ENCODE measurements around the gene TRAPPC14. TPM values are rescaled to one million over a fixed set of nuclear protein-coding genes. Genes with fewer than 3 reads are reported as not detected.

Gene TRAPPC14
- total RNA-seq, 1 experiment from 2014 or later = 23.4 TPM

DNA sequence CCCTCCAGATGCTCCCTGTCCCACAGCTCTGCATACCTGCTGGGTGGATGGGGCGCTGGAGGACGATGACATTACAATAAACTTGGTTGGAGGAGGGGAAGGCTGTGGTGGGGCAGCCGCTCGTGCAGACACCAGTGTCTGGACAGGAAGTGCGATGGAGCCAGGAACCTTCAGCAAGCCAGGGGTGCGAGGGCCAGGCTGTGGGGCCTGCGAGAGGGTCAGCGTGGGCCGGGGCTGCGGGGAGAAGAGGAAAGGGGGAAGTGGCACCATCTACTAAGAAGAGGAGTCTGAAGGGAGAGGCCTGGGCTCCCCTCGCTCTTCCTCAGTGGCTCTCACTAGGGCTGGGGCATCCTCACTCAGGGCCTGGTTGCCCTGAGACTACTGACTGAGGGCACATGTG lies 50.6 kb downstream of the TRAPPC14 start:
- Histone ChIP-seq H3K4me1 (replicated peaks; ENCODE audit: insufficient read depth) (no peaks in the 10 kb centered on the region), H3F3A (ENCODE audit: insufficient read depth, low read depth) (no peaks in the 10 kb centered on the region; the same call in 1 of the 2 replicates), H3K27ac (no peak overlapping the region), H3K4me2 (no peak overlapping the region), H3K9me2 (ENCODE audit: insufficient read depth) (no peaks in the 10 kb centered on the region), H3K36me3 (ENCODE audit: low read depth) (peaks cover 4% of the 10 kb centered on the region), H4K20me1 (ENCODE audit: insufficient read depth) (no peaks in the 10 kb centered on the region), H3K4me3 (no peak overlapping the region), H3K27me3 (ENCODE audit: insufficient read depth, low read depth) (no peaks in the 10 kb centered on the region), H3K9me3 (ENCODE audit: insufficient read depth, low read depth) (no peaks in the 10 kb centered on the region), H3K79me2 (ENCODE audit: low read depth) (no peaks in the 10 kb centered on the region), H2AFZ (no peak overlapping the region)
- intact Hi-C loops (cut with micrococcal nuclease; ENCODE audit: unreplicated experiment) = no loop called here
- no peak for DNase-seq
- no TSS peak for BruUV-seq (replicated peaks)
- POLR2A ChIA-PET (ENCODE audit: unreplicated experiment) = no interaction called here
- CTCF ChIA-PET = no interaction called here
- TF ChIP-seq, protein P1, sequence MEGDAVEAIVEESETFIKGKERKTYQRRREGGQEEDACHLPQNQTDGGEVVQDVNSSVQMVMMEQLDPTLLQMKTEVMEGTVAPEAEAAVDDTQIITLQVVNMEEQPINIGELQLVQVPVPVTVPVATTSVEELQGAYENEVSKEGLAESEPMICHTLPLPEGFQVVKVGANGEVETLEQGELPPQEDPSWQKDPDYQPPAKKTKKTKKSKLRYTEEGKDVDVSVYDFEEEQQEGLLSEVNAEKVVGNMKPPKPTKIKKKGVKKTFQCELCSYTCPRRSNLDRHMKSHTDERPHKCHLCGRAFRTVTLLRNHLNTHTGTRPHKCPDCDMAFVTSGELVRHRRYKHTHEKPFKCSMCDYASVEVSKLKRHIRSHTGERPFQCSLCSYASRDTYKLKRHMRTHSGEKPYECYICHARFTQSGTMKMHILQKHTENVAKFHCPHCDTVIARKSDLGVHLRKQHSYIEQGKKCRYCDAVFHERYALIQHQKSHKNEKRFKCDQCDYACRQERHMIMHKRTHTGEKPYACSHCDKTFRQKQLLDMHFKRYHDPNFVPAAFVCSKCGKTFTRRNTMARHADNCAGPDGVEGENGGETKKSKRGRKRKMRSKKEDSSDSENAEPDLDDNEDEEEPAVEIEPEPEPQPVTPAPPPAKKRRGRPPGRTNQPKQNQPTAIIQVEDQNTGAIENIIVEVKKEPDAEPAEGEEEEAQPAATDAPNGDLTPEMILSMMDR (conservative IDR thresholded peaks at IDR 0.05) = no peak
- TF ChIP-seq EZH2 (IDR thresholded peaks at IDR 0.05; ENCODE audit: low read depth) = no peak

DNA sequence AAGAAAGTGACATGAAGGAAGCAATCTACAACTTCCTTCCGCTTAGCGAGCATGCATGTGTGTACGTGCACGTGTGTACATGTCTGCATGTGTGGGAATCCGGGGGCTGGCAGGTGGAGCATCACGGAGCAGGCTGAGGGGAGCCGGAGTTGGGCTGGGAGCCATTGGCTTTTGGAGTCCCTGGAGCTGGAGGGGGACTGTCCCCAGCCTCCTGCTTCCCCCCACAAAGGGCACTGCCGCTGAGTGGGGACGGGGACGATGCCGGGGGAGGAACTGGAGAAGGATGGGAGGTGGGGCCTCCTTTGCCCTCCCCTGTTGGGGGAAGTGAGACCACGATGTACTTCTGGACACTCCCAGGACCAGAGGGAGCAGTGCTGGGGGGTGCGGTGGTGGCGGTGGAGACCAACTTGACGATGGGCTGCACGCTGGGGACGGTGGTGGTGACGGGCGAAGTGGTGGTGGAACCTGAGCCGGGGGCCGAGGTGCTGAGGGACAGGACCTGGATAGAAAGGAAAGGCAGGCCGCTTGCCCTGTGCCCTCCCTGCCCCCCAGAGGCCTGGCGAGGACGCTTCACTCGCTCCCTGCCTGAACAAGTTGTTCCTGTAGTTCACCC lies 51.3 kb downstream of the TRAPPC14 start:
- TSS peak; percentile 89 for BruUV-seq (replicated peaks)
- H3K4me2 ChIP-seq = no peak overlapping the region
- POLR2A ChIA-PET (ENCODE audit: unreplicated experiment) = no interaction called here
- no peak overlapping the region for H2AFZ ChIP-seq
- peaks cover 4% of the 10 kb centered on the region; the same call in 1 of the 2 replicates for H3K79me2 ChIP-seq (ENCODE audit: low read depth)
- H3K4me1 ChIP-seq (replicated peaks; ENCODE audit: insufficient read depth) = peaks cover 6% of the 10 kb centered on the region
- intact Hi-C loops (cut with micrococcal nuclease; ENCODE audit: unreplicated experiment) = no loop called here
- CTCF ChIA-PET = no interaction called here
- H3F3A ChIP-seq (ENCODE audit: insufficient read depth, low read depth) = peaks cover under 1% of the 10 kb centered on the region; the same call in 1 of the 2 replicates
- H3K4me3 ChIP-seq = no peak overlapping the region
- no peaks in the 10 kb centered on the region for H3K9me3 ChIP-seq (ENCODE audit: insufficient read depth, low read depth)
- peaks cover 4% of the 10 kb centered on the region for H3K36me3 ChIP-seq (ENCODE audit: low read depth)
- no peaks in the 10 kb centered on the region for H3K27me3 ChIP-seq (ENCODE audit: insufficient read depth, low read depth)
- H3K9me2 ChIP-seq (ENCODE audit: insufficient read depth) = no peaks in the 10 kb centered on the region
- H4K20me1 ChIP-seq (ENCODE audit: insufficient read depth) = no peaks in the 10 kb centered on the region
- H3K27ac ChIP-seq = no peak overlapping the region
- no peak for TF ChIP-seq EZH2 (IDR thresholded peaks at IDR 0.05; ENCODE audit: low read depth)
- TF ChIP-seq, protein P1 (conservative IDR thresholded peaks at IDR 0.05) = no peak
- no peak for DNase-seq

DNA sequence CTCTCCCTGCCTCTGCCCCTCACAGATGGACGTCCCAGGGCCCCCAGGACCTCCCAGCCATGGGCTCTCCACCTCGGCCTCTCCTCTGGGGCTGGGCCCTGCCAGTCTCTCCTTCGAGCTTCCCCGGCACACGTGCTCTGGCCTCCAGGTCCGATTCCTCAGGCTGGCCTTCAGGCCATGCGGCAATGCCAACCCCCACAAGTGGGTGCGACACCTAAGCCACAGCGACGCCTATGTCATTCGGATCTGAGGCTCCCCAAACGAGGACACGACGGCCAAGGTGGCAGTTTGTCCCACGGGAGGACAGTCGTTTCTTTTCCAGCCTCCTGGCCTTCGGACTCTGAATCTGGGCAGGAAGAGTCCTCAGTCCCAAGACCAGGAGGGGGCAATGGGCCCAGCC lies 51.9 kb downstream of the TRAPPC14 start:
- Histone ChIP-seq H2AFZ (no peak overlapping the region), H3K9me3 (ENCODE audit: insufficient read depth, low read depth) (no peaks in the 10 kb centered on the region), H3K27me3 (ENCODE audit: insufficient read depth, low read depth) (no peaks in the 10 kb centered on the region), H3K27ac (no peak overlapping the region), H3F3A (ENCODE audit: insufficient read depth, low read depth) (peaks cover 6% of the 10 kb centered on the region; the same call in 1 of the 2 replicates), H3K4me1 (replicated peaks; ENCODE audit: insufficient read depth) (peaks cover 7% of the 10 kb centered on the region), H3K79me2 (ENCODE audit: low read depth) (peaks cover 4% of the 10 kb centered on the region; the same call in 1 of the 2 replicates), H3K9me2 (ENCODE audit: insufficient read depth) (no peaks in the 10 kb centered on the region), H3K36me3 (ENCODE audit: low read depth) (peaks cover 4% of the 10 kb centered on the region), H3K4me3 (no peak overlapping the region), H4K20me1 (ENCODE audit: insufficient read depth) (no peaks in the 10 kb centered on the region), H3K4me2 (no peak overlapping the region)
- BruUV-seq (replicated peaks) = no TSS peak
- ChIA-PET POLR2A (ENCODE audit: unreplicated experiment) (no interaction called here), CTCF (no interaction called here)
- no peak for DNase-seq
- TF ChIP-seq EZH2 (IDR thresholded peaks at IDR 0.05; ENCODE audit: low read depth) = no peak
- TF ChIP-seq, protein P1 (conservative IDR thresholded peaks at IDR 0.05) = no peak
- intact Hi-C loops (cut with micrococcal nuclease; ENCODE audit: unreplicated experiment) = no loop called here
